Measurements from ENCODE around the gene ARAP1.
A peak's percentile ranks its signal among the peaks of the same experiment; 100 is the strongest.

The ARAP1 gene

DNA sequence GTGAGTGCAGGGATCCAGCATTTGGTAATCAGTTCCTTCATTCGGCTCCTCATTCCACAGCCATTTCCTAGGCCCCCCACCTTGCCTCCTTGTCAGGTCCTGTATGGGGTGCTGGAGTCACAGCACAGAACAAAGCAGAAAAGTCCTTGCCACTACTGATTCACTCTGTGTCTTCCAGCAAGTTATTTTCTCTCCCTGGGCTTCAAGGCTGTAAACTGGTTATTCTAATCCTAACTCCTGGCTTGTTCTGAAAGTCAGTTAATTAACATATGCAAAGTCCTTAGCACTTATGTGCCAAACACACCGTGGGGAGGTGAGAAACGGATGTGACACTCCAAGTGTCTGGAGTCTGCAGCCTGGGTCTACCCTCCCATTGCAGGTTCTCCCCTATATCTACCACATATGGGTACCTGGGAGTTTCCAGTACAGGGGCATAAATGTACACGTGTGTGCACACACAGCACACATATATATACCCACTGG lies 47.4 kb downstream of the ARAP1 start:
- DNase-seq, result no peak

DNA sequence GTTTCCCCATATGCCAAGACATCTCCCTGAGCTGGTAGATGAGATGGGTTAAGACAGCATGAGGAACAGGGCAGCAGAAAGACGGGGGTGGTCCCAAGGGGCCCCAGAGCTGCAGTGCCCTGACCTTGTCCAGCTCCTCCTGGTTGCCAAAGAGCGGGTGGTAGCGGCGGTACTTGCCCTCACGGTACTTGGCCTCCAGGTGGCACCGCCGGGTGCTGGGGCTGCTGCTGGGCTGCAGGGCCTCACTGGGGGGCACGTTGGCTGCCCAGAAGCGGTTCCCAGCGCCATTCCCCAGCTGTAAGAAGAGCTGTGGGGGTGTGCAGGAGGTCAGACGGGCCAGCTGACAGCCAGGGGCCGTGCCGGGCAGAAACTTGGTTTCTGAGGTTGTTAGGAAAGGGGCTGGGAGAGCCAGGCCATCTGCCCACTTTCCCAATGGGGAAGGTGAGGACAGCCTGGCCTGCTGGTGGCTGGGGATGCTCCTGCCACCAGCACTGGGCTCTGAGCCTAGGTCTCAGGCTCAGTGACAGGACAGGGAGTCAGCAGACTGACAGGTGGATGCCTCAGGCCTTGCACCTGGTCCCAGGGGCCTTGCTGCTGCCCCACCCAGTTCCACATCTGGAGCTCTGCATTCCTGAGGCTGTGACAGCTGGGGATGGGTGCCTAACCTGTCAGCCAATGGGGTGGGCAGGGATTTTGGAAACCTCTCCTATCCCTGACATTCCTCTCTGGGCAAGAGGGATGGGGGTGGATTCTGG lies 48.0 kb downstream of the ARAP1 start:
- no peak for DNase-seq

DNA sequence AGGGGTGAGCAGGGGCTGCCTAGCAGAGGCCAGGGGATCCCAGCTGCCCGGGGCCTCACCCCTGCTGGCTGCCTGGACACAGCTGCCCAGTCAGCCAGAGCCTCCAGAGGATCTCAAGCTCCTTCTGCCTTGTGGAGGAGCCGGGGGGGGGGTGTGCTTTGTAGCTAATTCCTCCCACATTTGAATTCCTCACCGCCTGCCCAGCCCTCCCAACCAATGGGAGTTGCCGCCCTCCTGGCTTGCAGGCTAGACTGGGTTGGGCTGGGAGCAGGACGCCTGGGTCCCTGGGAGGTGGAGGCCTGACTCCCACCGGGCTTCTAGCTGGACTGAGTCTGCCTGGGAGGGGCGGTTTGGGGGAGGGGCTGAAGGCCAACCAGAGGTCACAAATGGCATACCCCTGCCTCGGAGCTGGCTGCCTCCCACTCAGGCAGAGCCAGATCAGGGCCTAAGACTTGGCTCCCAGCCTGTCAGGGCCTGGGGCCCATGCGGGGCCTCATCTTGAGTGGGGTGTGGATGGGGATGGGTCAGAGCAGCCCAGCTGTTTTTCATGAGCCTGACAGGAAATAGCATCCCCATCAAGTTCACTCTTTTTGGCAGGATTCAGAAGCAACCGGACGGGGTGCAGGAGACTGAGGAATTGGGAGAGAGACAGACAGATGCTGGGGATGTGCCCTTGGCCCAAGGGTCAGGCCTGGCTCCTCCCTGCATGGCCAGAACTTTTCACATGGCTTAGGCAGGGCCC lies 48.8 kb downstream of the ARAP1 start:
- peak; percentile 79 for DNase-seq

DNA sequence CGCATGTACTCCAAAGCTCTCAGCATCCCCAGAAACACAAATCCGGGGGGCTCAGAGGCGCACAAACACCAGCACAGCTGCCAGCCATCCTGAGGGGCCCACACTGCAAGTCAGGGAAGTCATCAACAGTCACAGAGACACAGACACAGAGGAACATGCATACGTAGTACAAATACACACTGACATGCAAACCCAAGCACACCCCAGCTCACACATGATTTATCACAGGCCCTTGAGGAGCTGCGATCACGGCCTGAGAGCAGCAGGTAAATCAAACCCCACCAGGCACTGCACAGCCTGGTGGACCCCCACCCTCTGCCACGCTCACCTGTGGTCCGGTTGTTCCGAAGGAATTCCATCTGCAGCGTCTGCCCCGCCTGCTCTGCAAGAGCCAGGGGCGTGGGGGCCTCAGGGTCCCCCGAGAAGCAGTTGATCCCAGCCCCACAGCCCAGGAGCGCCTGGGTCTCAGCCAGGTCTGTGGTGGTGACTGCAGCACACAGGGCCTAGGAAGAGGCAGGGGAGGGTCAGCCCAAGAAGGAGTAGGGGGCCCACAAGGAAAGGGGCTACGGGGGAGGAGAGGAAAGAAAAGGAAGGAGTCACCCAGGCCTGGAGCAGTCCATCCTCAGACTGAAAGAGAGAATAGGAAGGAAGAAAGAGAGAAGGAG lies 49.5 kb downstream of the ARAP1 start:
- peak; percentile 68 for DNase-seq

DNA sequence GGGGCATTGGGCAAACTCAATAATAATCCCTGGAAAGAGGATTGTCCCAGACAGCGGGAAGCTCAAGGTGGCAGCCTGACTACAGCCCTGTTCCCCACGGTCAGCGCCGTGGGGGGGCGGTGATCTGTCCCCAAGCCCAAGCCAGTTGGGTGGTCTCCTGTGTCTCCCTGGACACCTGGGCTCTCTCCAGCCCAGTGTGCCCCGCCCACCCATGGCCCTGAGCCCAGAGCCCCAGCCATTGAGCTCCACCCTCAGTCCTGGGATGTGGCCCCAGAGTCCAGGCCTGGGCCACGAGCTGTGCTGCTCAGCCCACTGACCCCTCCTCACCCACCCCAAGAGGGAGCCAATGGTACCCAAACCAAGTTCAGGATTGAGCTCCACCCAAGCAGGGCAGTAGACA lies 50.1 kb downstream of the ARAP1 start:
- DNase-seq, result no peak

DNA sequence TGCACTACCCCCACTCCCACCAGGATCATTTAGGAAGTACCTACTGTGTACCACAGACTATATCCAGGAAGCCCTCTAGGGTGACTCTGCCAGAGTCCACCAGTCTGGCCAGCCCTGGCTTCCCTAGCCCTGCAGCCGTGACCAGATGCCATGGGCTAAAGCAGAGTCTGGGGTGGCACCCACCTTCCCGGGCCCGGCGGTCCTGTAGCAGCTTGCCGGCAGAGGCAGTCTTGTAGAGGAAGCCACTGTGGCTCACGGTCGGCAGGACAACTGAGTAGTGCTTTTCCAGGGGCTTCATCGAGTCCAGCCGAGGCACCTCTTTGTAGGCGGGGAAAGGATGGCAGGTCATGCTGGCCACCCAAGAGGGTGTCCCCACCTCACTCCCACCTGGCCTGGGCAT lies 50.7 kb downstream of the ARAP1 start:
- no peak for DNase-seq

DNA sequence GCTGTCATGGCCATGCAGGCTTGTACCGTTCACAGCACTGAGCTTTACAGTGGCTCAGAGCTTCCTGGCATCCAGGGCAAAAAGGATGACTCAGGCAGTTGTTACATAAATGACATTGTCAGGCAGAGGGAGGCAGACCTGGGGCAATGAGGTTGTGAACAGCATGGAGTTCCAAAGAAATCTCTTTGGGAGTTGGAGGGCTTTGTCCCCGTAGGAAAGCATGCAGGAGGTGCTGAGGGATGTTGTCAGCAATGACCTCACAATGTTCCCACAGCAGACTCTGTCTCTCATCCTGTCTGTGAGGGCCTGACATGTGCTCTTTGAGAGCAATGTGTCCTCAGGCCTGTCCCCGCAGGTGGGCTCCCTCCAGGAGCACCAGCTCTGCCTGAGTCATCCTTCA lies 52.1 kb downstream of the ARAP1 start:
- no peak for DNase-seq

DNA sequence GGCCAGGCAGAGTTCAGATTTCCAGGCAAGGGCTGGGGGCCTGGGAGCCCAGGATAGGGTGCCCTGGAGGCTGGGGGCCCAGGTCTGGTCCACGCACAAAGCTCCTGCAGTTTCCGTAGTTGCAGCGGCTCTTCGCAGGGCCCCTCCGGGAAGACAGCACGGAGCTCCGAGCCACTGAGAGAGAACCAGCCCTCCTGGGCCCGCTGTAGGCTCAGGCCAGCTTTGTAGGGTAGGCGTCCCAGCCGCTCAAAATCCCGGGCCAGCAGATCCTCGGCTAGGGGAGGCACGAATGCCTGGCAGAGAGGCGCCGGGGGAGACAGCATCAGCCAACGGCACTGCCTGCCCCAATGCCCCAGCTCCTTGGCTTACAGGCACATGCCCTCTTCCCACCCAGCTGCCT lies 54.4 kb downstream of the ARAP1 start:
- DNase-seq, result no peak

DNA sequence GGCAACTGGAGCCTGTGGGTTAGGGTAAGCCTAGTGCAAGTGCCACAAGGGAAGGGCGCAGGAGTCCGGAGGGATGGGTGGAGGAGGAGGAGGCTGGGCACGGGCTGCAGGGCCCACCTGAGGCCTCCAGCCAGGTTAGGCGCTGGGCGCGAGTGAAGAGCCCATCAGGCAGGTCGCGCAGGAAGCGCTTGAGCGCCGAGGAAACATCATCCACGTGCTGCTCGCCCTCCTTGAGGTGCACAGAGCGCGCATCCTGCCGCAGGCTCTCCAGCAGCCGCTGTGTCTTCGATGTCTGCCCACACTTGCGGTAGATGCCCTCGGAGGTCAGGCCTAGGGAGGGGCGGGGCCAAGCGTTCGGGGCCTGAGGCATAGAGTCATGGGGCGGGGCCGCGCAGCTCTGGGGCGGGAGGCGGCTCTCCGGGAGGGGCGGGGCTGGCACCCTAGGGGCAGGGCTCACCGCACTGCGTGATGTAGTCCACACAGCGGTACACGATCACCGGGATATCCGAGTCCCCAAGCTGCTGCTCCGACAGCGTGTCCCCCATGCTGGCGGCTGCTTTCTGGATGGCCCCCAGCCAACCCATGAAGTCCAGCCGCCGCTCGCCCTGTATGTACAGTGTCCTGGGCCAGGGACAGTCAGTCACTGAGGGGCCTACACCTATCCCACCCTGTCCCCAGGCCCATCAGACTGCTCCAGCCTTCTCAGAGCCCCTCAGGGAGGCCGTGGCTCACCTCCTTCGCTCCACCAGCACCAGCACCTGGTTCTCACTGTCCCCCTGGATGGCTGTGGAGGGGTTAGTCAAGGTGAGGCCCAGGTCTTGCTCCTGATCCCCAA lies 55.1 kb downstream of the ARAP1 start:
- no peak for DNase-seq

DNA sequence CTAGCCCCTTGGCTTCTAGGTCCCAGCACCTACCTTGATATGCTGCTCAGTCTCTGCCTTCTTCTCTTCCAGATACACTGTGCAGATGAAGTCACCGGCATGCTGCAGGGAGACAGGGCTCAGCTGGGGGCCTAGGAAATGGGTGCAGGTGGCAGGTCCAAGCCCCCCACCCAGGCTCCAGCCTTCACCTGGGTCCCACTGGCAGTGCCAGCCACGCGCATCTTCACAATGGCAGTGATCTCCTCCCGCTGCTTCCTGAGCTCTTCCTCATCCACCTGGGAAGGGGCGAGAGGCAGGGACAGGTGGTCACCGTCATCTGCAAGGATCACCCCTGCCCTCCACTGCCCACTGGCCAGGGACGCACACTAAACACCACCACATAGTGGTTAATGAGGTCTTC lies 56.9 kb downstream of the ARAP1 start:
- DNase-seq, result no peak

DNA sequence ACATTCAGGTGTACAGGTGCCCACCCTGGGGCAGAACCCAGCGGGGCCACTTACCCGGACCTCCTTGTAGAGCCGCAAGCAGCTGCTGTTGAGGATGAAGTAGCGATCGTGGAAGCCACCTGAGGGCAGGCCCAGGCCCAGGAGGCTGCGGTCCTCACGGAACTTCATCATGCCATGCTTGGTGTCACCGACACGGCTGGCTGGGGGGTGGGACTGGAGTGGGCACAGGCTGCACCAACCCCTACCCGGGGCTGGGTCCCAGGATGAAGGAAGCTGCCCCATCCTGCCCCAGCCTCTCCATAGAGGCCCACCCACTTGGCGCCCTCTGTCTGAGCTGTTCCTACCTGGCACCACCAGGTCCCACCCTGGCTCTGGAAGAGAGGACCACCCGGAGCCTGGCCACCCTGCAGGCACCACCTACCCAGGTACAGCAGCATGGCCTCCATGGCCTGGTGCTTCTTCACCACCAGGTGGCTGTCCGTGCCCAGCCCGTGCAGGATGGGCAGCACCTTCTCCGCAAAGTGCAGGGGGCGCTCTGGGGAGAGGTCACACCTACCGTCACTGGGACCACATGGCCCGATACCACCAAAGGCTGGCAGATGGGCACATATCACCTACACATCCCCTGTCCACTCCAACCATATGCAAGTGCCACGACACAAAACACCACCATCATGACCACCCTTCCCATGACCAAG lies 58.8 kb downstream of the ARAP1 start:
- no peak for DNase-seq

DNA sequence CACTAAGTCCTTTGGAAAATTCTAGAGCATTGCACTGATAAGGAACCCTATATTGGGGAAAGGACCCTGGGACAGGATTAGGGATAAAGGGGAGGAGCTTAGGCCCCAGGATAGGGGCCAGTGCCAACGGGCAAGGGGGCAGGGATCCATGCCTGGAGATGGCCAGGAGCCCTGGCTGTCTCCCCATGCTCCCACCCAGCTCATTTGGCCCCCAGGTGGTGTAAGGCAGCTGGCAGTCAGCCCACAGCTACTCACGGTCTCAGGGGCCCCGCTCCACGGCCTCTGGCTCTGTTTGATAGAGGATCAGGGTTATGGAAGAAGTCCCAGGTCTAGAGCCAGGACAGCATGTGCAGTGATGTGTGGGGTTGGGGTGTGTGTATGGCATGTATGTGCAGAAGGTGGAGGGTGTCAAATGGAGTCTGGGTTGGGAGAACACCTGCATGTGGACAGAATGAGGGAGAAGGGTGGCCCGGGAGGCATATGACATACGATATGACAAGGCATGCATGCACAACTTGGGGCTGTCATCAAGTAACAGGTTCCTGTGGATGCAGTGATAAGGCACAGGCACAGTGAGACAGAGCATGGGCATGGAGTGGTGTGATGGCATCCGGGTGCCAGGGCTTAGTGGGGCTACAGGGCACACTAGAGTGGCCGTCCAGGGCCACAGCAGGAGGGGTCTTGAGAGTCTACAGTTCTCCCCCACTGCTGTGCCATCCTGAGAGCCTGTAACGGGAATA lies 59.5 kb downstream of the ARAP1 start:
- DNase-seq, result no peak

DNA sequence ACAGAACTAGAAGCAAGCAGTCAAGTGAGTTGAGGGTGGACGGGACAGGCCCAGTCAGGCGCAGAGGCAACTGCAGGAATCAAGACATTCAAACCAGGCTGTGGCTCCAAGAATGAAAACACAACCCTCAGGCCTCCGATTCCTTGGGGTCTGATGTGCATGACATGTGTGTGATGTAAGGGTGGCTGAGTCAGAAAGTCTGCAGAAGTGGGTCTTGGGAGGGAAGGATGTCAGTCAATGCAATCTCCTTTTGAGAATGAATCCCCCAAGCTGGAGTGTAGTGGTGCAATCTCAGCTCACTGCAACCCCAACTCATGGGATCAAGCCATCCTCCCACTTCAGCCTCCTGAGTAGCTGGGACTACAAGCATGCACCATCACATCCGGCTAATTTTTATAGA lies 62.0 kb downstream of the ARAP1 start:
- no peak for DNase-seq

DNA sequence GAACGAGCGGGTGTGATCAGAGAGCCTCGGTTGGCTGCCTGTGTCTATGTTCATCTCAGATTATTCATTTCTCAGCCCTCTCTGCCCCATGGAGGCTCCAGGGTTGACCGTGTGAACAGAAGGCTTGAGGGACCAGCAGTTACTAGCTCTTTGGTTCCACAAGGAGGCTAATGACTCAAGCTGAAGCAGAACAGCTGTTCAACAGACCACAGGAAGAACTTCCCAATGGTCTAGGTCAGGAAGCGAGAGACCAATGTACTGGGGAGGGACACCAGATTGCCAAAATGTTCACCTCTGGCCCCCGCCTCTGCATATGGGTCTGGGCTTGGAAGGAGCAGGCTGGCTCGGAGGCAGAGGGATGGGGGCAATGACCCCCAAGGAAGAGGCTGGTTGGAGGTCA lies 63.3 kb downstream of the ARAP1 start:
- DNase-seq, result no peak

DNA sequence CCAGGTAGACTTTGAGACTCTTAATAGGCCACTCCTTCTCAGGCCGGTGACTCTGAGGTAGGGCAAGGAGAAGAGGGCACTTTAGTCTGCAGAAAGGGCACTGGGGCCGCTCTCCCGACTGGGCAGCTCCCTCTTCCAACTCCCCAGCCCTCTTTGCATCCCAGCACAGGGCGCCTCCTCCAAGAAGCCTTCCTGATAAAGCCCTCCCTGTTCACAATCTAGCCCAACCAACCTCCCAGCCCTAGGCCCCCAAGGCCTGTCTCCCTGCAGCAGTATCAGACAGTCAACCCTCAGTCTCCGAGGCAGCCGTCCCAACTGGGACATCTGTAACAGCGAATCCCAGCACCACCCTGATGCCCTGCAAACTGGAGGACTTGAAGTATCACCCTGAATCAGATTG lies 63.7 kb downstream of the ARAP1 start:
- no peak for DNase-seq

DNA sequence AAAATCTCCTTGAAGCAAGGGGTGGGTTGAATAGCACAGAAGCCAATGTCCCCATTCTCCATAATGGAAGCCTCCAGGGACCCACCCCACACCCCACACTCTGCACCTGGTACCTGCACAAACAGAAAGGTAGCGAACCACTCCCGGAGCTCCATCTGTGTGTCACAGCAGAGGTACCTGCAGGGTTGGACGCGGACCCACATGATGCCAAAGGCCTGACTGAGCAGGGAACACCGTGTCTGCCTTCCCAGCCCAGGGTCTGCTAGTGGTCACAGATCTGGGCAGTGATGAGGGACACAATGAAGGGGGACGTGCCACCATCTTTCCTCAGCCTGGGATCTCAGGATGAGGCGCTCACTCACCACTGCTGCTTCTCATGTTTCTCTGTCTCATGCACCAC lies 64.9 kb downstream of the ARAP1 start:
- DNase-seq, result no peak

DNA sequence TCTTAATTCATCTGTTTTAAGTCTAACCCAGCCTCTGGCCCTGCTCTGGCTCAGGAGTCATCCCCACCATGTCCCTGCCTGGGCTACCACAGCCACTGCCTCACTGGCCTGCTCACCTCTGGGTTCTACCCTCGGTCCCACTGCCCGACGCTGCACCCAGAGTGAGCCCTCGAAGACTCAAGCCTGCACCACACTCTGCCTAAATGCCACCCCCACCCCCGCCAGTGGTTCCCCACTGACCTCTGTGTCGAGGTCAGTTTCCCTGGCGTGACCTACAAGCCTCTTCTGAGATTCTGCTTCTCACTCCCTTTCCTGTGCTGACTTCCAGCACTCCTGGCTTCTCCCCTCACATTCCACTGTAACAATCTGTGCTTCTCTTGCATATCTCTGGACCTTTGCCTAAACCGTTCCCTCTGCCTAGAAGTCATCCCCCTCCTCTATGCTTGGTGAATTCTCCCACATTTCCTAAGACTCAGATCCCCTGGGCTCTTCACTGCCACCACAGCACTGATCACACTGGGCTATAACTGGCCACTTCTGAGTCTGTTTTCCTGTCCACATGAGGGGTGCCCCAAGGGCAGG lies 65.5 kb downstream of the ARAP1 start:
- DNase-seq, result no peak

DNA sequence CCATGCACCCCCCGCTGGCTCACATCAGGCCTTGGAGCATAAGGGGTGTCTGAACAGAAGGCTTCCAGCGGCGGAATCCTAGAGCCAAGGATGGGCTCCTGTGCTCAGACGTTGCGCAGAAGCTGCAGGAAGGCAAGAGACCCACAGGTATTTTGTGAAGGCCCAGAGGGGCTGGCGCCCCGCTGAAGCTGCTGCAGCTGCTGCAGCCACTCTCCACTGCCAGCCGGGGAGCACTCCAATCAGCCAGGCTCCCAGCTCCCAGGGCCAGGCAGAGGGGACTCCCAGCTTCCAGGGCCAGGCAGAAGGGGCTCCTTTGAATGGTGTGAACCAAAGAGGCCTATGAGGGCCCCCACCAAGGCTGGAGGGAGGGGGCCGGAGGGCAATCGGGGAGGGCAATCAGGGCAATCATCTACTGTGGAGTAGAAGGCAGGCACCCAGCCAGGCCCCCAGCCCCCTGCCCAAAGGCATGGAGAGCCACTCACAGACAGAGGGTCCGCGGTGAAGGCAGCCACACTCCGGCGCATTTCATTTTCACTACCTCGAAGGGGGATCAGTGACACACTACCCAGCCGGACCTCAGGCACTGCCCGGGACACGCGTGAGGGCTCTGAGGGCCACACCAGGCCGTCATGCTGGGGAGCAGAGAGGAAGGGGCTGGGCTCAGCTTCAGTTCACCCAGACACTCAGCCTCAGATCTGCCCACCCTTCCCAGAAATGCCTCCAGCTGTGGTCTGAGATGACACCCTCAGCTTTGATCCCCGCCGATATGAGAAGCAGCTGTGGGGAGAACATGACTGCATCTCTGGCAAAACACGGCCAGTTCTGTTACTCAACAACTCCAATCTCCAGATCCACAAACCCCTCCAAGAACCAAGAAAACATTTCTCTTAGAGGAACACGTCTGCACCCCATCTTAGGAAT lies 66.4 kb downstream of the ARAP1 start:
- DNase-seq, result no peak

DNA sequence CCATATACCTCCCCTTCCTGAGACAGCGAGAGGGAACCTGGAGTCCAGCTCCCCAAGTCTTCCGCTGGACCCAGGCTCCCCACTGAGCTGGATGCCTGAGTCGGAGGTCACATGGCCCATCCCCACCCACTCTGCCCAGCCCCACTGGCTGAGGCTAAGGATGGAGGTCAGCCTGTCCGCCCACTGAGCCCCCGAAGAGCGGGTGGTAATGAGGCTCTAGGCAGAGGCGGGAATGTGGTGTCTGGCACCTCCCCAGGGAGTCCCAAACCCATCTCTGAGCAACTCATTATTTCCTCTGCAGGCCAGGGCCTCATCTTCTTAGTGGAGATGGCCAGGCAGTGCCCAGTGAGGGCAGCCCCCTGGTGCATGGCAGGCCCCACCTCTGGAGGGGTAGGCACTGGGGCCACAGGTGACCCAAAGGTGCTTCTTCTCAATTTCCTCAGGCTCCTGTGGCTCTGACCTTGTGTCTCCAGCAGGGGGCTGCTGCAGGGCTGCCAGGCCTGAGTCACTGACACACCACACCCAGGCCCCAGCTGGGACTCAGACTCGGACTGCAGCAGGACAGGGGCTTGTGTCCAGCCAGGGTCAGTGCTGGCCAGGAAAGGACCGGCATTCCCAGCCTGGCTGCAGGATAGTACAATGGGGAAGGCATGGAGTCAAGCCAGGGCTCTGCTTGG lies 67.8 kb downstream of the ARAP1 start:
- peak; percentile 38 for DNase-seq
